Inferior parietal cortex (tissue), 1 donor: Measurements from ENCODE around the gene UNC80.
"Not testable (repeated sequence)": the region's sequence is repeated elsewhere in the genome, so short reads cannot be mapped to it uniquely, and the experiment has no call there.

Experiments
- DNase-seq: peaks from one replicate; pipeline ENCODE4 v3.0.0-alpha.2; 2016; ENCODE audit errors: extremely low spot score

UNC80 gene, protein sequence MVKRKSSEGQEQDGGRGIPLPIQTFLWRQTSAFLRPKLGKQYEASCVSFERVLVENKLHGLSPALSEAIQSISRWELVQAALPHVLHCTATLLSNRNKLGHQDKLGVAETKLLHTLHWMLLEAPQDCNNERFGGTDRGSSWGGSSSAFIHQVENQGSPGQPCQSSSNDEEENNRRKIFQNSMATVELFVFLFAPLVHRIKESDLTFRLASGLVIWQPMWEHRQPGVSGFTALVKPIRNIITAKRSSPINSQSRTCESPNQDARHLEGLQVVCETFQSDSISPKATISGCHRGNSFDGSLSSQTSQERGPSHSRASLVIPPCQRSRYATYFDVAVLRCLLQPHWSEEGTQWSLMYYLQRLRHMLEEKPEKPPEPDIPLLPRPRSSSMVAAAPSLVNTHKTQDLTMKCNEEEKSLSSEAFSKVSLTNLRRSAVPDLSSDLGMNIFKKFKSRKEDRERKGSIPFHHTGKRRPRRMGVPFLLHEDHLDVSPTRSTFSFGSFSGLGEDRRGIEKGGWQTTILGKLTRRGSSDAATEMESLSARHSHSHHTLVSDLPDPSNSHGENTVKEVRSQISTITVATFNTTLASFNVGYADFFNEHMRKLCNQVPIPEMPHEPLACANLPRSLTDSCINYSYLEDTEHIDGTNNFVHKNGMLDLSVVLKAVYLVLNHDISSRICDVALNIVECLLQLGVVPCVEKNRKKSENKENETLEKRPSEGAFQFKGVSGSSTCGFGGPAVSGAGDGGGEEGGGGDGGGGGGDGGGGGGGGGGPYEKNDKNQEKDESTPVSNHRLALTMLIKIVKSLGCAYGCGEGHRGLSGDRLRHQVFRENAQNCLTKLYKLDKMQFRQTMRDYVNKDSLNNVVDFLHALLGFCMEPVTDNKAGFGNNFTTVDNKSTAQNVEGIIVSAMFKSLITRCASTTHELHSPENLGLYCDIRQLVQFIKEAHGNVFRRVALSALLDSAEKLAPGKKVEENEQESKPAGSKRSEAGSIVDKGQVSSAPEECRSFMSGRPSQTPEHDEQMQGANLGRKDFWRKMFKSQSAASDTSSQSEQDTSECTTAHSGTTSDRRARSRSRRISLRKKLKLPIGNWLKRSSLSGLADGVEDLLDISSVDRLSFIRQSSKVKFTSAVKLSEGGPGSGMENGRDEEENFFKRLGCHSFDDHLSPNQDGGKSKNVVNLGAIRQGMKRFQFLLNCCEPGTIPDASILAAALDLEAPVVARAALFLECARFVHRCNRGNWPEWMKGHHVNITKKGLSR (N-terminal part only)

DNA sequence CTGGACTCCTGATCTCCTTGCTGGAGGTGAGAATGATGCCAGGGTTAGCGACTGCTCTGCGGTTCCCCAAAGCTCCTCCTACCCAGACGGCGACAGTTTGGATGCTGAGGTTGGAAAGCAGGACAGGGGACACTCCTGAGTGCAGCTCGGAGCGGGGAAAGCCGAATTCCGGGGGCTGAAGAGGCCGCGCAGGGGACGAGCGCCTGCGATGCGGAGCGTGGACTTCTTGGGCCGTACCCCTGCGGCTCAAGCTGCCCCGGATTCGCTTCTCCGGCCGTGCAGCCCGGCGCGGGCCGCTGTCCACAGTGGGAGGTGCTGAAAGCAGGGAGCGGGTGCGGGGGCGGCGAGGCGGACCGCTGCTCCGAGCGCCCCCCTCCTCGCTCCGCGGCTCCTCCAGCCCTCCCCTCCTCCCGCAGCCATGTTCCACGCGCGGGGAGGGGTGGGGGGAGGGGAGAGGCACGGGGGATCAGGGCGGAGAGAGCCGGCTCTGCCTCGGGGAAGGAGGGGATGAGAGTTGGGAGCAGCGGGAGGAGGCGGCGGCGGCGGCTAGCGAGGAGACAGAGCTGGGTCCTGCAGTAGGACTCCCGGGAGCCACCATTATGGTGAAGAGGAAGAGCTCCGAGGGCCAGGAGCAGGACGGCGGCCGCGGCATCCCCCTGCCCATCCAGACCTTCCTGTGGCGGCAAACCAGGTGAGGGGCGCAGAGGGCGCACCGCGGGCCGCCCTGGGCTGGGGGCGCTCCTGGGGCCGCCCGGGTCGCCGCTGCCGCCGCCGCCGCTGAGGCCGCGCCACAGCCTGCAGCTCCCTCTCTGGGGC, at the start of gene UNC80:
TSS of gene UNC80 (plus strand) at position 359 of the 816 bp plus-strand sequence. CDS start at position 600, 241 bp downstream.
- peak; percentile 51 for DNase-seq

DNA sequence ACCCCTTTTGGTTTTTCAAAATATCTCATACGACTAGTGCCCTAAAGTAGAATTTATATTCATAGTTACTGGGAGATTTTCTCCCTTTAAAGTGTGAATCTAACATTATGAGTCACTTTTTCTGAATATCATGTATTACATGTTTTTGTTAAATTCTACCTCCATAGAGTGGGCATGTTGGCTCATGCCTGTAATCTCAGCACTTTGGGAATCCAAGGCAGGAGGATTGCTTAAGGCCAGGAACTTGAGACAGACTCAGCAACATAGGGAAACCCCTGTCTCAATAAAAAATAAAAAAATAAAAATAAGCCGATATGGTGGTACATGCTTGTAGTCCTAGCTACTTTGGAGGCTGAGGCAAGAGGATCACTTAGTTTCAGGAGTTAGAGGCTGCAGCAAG, 45.3 kb upstream of the UNC80 start:
- no peak for DNase-seq

DNA sequence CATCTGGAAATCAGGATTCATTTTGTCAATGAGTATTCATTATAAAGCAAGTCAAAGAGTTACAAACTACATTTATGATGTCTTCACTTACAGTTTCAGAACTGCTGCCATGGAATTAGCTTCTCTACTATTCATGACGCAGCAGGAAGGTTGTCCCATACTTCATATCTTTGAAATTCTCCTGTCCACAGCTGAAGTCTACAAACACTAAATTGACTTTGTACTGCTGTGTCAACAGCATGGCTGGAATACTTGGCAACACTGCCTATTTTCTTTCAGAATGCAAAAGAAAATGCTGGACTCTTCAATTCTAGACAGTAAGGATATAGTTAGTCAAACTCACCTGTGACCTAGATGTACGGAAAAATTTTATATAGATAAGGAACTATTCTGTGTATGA, 44.6 kb upstream of the UNC80 start:
- DNase-seq = no peak

DNA sequence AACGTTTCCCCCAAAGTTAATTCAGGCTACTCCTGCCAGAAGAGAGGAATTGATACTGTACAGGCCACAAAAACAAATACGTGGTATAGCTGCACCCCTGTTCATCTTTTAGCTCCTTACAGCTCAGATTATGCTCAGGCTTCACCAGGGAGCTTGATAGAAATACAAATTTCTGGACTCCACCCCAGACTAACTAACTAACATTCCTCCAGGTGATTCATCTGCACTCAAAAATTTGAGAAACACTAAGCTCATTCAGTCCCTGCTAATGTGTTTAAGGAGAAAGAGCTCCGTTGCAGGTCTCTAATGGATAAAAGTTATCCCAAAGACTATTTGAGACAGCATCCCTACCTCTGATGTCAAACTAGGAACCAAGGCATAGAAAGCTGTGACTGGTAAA, 36.8 kb upstream of the UNC80 start:
- DNase-seq = no peak

DNA sequence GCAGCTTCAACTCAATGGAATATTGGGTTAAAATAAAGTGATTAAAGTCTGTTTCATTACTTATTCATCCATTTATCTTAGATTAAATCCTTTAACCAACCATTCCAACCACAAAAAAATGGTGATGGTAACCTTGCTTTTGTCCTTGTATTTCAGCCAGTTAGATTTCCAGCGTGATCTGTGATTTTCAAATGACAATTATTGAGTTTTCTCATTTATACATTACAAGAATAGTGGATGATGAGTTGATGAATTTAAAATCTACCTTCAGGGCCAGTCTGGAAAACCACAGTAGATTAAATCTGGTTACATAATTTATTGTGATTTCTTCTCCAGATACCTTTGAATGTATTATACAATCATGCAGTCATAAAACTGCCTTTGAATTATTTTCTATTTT, 29.7 kb upstream of the UNC80 start:
- DNase-seq = no peak

DNA sequence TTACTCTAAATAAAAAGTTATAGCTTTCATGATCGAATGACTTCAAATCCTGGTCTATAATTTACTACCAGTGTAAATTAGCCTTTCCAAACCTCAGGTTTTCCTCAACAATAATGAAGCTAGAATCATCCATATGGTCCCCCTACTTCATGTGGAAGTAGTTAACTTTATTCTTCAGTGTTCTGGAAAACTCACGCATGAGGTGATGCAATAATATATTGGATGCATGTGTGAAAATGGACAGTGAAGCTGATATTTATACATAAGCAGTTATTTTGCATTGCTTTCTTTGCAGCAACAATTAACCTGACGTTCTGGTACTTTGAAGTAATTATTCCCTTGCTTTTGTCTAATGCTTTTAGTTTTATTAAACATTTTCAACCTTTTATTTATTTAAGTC, 18.6 kb upstream of the UNC80 start:
- DNase-seq = no peak

DNA sequence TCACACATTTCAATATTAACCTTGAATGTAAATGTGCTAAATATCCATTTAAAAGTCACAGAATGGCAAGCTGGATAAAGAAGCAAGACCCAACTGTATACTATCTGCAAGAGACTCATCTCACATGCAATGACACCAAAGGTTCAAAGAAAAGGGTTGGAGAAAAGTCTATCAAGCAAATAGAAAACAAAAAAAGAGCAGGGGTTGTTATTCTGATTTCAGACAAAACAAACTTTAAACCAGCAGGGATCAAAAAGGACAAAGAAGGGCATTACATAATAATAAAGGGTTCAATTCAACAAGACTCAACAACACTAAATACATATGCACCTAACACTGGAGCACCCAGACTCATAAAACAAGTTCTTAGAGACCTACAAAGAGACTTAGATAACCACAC, 14.5 kb upstream of the UNC80 start:
- DNase-seq = no peak

DNA sequence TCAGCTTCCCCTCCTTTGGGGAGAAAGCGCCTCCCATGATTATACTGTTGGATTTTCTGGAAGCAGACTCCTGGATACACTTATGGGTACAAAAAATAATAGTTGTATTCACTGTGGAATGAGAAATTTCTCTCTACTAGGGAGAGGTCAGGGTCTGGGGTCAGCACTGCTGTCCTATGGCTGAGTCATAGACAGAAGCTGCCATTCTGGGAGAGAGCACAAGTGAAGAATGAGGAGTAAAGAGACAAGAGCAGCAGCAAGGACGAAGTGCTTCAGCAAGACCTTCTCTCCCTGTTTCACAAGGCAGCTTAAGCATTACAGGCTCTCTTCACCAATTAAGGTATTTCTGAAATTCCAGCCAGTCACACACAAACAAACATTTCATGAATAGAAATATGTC, 10.1 kb upstream of the UNC80 start:
- DNase-seq = no peak

DNA sequence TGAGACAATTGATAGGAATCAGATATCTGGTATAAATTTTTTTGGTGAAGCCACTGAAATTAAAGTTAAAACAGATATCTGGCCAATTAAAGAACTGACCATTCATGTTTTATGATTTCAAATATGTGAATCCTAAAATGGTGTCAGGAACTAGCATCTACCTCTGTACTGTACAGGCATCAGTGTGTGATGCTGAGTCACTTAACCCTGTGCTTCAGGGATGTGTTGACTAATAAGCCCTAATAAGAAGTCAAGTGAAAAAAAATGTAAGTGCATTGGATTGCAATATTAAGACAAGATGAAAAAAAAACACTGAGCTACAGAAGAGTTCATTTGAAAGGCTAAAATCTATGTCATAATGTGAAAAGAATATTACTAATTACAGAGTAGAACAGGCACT, 9.1 kb upstream of the UNC80 start:
- no peak for DNase-seq

DNA sequence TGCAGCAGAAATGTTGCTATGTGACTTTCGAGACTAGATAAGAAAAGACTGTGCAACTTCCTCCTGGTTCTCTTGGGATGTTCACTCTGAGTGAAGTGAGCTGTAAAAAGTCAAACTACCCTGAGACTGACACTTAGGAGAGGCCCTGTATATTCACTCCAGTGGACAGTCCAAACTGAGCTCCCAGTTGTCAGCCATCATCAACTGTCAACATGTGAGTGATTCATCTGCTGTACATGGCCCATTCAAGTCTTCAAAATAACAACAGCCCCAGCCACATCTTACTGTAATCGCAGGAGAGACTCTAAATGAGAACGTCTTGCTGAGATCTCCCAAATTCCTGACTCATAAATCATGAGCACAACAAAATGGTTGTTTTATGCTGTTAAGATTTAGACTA, 8.5 kb upstream of the UNC80 start:
- no peak for DNase-seq

DNA sequence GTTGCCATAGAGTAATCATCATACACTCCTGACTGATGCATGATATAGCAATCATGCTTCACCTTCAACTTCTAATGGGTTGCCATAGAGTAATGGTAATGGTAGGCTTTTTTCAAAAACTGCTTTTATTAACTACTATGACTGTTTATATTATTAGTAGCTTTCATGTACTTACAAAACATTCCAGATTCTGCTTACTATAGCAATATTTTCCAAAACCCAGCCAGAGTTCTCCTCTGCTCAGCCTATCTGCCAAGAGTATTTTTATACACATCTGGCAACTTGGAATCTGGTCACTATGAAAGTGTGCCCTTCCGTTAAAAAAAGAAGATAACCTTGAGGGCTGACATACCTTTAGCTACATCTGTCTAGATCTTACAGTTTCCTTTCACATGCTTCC, 5.0 kb upstream of the UNC80 start:
- DNase-seq = no peak

DNA sequence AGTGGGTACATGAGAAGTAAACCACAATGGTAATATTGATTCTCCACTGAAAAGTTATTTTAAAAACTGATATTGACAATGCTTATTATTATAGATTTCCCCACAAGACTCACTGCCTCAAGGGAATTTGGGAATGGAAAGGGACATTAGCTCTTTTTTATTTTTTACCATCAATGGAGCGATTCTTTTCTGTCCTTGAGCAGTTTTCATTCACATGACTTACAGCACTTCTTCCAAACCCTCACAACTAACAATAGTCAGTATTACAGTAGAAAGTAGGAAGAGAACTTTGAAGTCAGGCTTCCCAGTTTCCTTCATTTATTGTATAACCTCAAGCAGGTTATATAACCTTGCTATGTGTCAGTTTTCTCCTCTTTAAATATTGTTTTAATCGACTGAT, 4.3 kb upstream of the UNC80 start:
- DNase-seq = no peak

DNA sequence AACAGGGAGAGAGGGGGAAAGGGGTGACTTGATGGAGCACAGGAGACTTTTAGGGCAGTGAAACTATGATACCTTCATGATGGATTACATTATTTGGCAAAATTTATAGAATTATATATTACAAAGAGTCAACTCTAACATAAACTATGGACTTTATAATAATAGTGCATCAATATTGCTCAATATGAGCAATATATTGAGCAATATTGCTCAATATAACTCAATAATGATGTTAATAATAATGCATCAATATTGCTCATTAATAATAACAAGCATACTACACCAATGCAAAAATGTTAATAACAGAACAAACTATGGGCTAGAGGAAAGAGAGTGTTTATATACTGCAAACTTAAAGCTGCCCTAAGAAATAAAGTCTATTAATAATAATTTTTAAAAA, 3.1 kb upstream of the UNC80 start:
- no peak for DNase-seq

DNA sequence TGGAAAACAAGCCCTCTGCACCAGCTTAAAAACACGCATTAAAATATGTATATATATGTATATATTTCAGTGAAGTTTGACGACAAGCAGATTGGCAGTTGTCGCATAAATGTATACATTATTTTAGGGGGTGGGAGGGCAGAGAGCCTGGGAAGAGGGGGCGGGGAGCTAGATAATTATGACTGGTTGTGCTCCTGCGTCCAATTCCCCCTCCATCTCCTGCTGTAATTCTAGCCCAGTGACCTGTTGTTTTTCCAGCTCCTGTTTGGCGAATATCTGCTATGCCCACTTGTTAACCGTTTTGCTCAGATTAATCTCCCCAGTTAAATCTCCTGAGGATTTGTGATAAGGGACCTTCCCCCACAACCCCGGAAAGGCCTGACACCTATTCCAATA, 656 bp downstream of the UNC80 start:
- DNase-seq = no peak

DNA sequence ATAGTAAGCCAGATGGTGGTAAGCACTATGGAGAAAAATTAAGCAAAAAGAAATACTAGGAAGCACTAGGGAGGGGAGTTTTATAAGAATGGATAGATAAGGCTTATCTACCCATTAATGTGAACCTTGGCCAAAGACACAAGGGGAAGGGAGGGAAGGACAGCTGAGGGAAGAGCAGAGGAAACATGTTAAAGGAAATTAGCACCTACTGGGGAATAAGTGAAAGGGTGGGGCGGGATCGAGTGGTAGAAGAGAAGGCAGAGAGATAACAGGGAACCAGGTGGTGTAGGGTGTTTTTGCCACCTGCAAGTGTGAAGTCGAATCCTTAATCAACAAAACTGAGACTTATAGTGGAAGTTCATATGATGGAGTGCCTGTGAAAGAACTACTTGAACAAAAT, 1.7 kb downstream of the UNC80 start:
- no peak for DNase-seq

DNA sequence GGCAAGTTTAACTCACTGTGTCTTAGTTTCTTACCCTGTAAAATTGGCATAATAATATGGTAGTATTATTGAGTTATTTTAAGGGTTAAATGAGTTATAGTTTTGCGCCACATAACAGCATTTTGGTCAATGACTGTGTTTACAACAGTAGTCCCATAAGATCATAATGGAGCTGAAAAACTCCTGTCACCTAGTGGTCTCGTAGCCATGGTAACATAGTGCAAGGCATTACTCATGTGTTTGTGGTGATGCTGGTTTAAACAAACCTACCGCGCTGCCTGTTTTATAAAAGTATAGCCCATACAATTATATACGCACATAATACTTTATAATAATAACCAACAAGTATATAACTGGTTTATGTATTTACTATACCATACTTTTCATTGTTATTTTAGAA, 15.8 kb downstream of the UNC80 start:
- no peak for DNase-seq

DNA sequence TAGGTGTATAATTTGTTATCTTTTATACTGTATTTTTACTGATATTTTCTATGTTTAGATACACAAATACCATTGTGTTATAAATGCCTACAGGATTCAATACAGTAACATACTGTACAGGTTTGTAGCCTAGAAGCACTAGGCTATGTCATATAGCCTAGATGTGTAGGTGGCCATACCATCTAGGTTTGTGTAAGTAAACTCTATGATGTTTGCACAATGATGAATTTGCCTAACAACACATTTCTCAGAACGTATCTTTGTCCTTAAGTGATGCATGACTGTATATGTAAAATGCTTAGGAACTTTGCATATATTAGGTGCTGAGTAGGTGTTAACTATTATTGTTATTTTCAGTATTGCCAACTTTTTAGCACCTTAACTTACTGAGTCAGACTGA, 17.3 kb downstream of the UNC80 start:
- DNase-seq = no peak

DNA sequence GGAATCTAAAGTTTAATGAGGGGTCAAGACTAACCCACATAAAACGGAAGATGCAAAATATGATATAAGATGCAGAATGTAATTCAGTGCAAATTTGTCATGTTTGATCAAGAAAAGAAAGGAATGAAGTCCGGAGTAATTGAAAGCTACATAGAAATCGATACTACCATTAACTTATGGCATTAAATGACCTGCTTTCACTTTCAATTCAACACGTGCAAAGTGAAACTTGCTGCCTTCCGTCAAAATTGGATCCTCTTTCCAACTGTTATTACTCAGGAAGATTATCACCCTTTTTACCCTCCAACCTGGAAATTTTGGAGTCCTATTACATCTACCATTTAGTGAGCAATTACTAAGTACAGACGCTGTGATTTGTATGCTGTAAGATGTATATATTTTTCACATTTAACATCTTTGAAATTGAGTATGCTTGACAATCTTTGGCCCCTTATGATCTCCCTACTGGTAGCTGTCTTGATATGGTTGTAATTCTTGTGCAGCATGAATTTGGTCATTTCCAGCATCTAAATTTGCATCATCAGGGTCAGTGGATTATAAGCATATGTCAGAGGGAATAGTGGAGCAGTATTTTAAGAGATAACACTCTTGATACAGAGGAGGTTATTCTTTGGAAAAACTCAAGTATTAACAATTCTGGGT, 18.6 kb downstream of the UNC80 start:
- DNase-seq = no peak

DNA sequence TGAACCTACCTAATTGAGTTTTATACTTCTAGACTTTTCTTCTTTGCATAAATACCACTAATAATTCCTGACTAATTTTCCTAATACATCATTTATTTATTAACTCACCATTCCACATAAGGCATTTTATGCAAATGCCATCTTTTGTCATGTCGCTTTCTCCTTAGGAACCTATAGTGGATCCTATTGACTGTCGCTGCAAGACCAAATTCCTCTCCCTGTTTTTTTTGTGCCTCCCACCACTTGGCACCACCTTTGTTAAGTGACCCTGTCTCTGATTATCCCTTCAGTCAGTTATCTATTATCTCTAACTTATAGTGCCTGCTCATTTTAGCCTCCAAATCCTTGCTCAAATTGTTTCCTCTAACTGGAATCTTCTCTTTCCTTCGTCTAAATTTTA, 19.5 kb downstream of the UNC80 start:
- DNase-seq = no peak

DNA sequence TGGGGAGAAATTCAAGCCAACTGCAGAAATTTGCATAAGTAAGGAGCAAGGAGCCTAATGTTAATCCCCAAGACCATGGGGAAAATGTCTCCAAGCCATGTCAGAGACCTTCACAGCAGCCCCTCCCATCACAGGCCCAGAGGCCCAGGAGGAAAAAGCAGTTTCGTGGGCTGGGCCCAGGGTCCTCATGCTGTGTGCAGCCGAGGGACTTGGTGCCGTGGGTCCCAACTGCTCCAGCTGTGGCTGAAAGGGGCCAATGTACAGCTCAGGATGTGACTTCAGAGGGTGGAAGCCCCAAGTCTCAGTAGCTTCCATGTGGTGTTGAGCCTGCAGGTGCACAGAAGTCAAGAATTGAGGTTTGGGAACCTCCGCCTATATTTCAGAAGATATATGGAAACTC, 23.8 kb downstream of the UNC80 start:
- not testable (repeated sequence) for DNase-seq

DNA sequence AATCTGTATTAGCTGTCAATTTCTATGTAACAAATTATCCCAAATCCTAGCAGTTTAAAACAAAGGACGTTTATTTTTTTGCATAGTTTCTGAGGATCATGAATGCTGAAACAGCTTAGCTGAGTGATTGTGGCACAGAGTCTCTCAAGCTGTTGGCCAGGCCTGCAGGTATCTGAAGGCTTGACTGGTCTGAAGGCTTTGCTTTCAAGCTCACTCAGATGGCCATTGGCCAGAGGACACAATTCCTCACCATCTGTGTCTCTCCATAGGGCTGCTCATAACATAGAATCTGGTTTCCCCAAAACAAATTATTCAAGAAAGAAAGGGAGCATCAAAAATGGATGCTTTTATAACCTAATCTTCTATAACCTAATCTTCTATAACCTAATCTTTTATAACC, 33.7 kb downstream of the UNC80 start:
- no peak for DNase-seq
